Measurements from ENCODE around the gene WIF1. TPM values are rescaled to one million over a fixed set of nuclear protein-coding genes. Genes with fewer than 3 reads are reported as not detected.
A peak's percentile ranks its signal among the peaks of the same experiment; 100 is the strongest.

Gene WIF1
- total RNA-seq, 1 donor from 2014 or later = not detected

DNA sequence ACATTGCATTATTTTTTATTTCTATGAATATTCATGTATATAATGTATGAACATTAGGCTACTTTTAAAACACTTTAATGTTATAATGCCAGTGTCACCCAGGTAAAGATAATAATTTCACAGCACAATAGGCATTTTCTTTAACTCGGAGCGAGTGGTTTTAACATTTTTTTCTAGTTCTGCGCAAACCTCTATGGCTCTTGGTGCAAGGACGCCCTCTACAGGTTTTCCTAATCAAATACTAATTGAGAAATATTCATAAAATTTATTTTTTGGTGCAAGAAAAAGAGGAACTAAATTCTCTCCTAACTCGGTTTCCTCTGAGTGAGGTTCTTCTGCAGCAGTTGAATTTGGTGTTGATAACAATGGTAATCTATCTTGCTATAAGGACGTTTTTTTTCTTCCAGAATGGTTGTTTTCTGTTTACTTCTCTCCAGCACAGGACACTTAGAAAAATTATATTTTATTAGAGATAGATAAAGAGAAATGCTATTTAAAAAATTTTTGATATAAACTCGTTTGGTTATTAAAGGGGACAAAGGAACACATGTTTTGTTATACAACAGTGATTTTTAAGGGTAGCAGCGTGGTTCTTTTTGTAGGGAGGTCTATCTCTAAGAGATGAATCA, 2.4 kb upstream of the WIF1 start:
- POLR2A ChIA-PET = no interaction called here
- Mint-ChIP-seq H3K36me3 (ENCODE audit: low read depth) (no peaks in the 10 kb centered on the region), H3K4me3 (no peak overlapping the region), H3K27ac (no peak overlapping the region), H3K27me3 (peaks cover 23% of the 10 kb centered on the region), H3K4me1 (peaks cover 14% of the 10 kb centered on the region), H3K9me3 (no peaks in the 10 kb centered on the region)
- ATAC-seq (ENCODE audit: low read depth) = no peak
- CTCF ChIA-PET = no interaction called here
- intact Hi-C loops (cut with micrococcal nuclease) = no loop called here
- DNase-seq = no peak
- TF ChIP-seq, protein P1, sequence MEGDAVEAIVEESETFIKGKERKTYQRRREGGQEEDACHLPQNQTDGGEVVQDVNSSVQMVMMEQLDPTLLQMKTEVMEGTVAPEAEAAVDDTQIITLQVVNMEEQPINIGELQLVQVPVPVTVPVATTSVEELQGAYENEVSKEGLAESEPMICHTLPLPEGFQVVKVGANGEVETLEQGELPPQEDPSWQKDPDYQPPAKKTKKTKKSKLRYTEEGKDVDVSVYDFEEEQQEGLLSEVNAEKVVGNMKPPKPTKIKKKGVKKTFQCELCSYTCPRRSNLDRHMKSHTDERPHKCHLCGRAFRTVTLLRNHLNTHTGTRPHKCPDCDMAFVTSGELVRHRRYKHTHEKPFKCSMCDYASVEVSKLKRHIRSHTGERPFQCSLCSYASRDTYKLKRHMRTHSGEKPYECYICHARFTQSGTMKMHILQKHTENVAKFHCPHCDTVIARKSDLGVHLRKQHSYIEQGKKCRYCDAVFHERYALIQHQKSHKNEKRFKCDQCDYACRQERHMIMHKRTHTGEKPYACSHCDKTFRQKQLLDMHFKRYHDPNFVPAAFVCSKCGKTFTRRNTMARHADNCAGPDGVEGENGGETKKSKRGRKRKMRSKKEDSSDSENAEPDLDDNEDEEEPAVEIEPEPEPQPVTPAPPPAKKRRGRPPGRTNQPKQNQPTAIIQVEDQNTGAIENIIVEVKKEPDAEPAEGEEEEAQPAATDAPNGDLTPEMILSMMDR (IDR thresholded peaks at IDR 0.05) = no peak

DNA sequence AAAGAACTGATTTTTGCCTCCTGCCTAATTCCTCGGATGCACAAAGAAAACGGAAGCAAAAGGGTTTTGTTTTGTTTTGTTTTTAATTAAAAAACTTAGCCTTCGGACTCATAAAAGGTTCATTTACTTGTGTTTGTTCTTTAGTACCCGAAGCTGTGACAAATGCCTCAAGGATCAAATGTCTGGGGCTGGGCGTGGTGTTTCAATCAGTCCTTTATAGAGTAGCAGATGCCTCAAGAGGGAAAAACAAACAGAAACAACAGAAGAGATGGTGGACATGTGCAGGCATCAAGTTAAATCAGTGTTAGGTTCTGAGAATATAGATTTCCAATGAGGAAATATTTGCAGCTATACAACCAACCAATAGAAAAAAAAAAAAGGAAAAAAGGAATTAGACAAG, 1.6 kb upstream of the WIF1 start:
- ChIA-PET POLR2A (no interaction called here), CTCF (interaction anchor here (1.3 kb wide), 1 partner anchor 110 kb away, joined by 3 read pairs; no protein-coding TSS in a partner anchor)
- no peak for DNase-seq
- H3K36me3 Mint-ChIP-seq (ENCODE audit: low read depth) = no peaks in the 10 kb centered on the region
- H3K27me3 Mint-ChIP-seq = peaks cover 26% of the 10 kb centered on the region
- ATAC-seq (ENCODE audit: low read depth) = no peak
- intact Hi-C loops (cut with micrococcal nuclease) = no loop called here
- H3K27ac Mint-ChIP-seq = no peak overlapping the region
- H3K9me3 Mint-ChIP-seq = no peaks in the 10 kb centered on the region
- H3K4me1 Mint-ChIP-seq = peaks cover 14% of the 10 kb centered on the region
- H3K4me3 Mint-ChIP-seq = no peak overlapping the region
- TF ChIP-seq, protein P1 (IDR thresholded peaks at IDR 0.05) = no peak

DNA sequence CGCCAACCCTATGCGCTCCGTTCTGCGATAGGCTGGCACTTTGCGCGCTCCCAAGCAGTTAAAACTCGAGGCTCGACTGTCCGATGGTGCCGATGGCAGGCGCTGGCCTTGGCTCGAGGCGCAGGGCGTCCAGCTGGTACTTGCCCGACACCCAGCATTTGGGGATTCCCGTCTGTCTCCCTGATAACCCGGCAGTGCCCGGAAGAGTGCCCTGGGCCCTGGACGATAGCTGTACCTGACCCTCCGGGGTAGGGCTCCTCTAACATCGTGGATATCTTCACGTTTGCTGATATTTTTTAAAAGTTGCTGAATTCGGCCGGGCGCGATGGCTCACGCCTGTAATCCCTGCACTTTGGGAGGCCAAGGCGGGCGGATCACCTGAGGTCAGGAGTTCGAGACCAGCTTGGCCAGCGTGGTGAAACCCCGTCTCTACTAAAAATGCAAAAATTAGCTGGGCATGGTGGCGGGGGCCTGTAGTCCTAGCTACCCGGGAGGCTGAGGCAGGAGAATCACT, 908 bp upstream of the WIF1 start:
- CTCF ChIA-PET = interaction anchor here (1.3 kb wide), 1 partner anchor 111 kb away, joined by 3 read pairs; no protein-coding TSS in a partner anchor

DNA sequence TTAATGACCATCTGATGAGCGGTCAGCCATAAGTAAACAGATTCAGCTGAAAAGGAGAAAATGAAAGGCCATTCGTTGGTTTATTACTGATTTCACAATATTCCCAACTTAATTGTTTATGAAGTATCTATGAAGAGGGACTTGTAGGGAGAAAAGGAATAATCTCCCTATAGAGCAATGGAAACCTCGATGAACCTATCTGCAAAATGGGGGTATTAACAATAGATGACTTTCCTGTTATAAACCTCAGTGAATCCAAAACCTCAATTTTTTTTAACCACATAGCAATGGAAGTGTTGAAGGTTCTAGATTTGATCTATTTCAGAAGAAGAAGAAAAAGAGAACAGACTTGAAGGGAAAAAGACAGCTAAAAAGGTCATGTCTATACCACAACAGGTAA, 2.0 kb downstream of the WIF1 start:
- intact Hi-C loops (cut with micrococcal nuclease) = no loop called here
- Mint-ChIP-seq H3K4me3 (no peak overlapping the region), H3K9me3 (no peaks in the 10 kb centered on the region), H3K27ac (no peak overlapping the region), H3K27me3 (peaks cover 34% of the 10 kb centered on the region), H3K36me3 (ENCODE audit: low read depth) (no peaks in the 10 kb centered on the region), H3K4me1 (peaks cover 14% of the 10 kb centered on the region)
- ChIA-PET POLR2A (no interaction called here), CTCF (no interaction called here)
- TF ChIP-seq, protein P1 (IDR thresholded peaks at IDR 0.05) = no peak
- ATAC-seq (ENCODE audit: low read depth) = no peak
- DNase-seq = no peak

More for the DNA sequence above, 908 bp upstream of the WIF1 start:
- TF ChIP-seq, protein P1 (IDR thresholded peaks at IDR 0.05) = no peak
- intact Hi-C loops (cut with micrococcal nuclease) = loop anchor here (1.0 kb wide), 2 partner anchors 48 to 110 kb away; no protein-coding TSS in a partner anchor
- Mint-ChIP-seq H3K27ac (no peak overlapping the region), H3K9me3 (no peaks in the 10 kb centered on the region), H3K36me3 (ENCODE audit: low read depth) (no peaks in the 10 kb centered on the region), H3K4me3 (peak overlapping the region; percentile 42), H3K4me1 (peaks cover 14% of the 10 kb centered on the region), H3K27me3 (peaks cover 25% of the 10 kb centered on the region)
- ATAC-seq (ENCODE audit: low read depth) (no peak), DNase-seq (no peak)
- POLR2A ChIA-PET = no interaction called here

DNA sequence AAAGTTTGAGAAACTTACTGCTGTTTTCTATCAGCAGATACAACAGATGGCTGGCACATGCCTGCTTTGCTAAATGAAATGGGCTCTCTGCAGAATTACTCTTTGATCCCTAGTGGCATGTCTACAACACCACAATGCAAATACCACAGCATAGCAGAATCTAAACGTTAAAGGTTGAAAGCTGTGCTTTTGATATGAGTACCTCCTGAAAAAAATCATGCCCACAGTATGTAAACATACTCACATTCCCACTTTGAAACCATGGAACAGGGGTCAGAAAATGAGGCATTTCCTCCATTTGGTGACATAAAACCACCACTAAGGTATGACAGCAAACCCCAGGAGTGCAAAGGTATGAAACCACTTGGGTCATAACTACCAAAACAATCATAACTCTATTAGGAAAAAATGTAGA, 7.5 kb downstream of the WIF1 start:
- TF ChIP-seq, protein P1 (IDR thresholded peaks at IDR 0.05) = no peak
- Mint-ChIP-seq H3K4me3 (no peak overlapping the region), H3K36me3 (ENCODE audit: low read depth) (no peaks in the 10 kb centered on the region), H3K27ac (no peak overlapping the region), H3K27me3 (peaks cover 32% of the 10 kb centered on the region), H3K4me1 (no peaks in the 10 kb centered on the region), H3K9me3 (no peaks in the 10 kb centered on the region)
- no peak for DNase-seq
- ChIA-PET CTCF (no interaction called here), POLR2A (no interaction called here)
- intact Hi-C loops (cut with micrococcal nuclease) = no loop called here
- no peak for ATAC-seq (ENCODE audit: low read depth)
